ENCODE measurements around the gene FAM124A. TPM values are rescaled to one million over a fixed set of nuclear protein-coding genes. Genes with fewer than 3 reads are reported as not detected.

Gene FAM124A
- total RNA-seq, 1 experiment from 2014 or later, result 1.1 TPM

DNA sequence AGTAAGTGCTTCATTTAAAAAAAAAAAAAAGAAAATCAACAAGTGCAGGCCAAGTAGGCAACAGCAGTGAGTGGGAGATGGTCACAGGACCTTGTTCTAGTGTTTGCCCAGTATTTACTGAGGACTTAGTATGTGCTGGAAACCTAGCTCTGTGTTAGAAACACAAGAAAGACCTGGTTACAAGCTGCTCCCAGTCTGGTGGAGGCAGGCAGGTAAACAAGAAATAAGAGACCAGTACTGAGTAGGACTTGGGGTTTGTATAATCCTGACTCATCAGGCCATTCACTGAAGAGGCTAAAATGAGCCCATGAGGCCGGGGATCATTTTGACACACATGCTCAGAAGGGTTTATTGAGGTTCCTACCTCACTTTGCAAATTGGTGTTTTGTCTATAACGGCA is 95.8 kb downstream of the FAM124A start:
- H3K27me3 ChIP-seq (ENCODE audit: control insufficient read depth, insufficient read depth, low read length), result peaks cover 2% of the 10 kb centered on the region; the same call in 1 of the 2 replicates
- TF ChIP-seq, protein P1, sequence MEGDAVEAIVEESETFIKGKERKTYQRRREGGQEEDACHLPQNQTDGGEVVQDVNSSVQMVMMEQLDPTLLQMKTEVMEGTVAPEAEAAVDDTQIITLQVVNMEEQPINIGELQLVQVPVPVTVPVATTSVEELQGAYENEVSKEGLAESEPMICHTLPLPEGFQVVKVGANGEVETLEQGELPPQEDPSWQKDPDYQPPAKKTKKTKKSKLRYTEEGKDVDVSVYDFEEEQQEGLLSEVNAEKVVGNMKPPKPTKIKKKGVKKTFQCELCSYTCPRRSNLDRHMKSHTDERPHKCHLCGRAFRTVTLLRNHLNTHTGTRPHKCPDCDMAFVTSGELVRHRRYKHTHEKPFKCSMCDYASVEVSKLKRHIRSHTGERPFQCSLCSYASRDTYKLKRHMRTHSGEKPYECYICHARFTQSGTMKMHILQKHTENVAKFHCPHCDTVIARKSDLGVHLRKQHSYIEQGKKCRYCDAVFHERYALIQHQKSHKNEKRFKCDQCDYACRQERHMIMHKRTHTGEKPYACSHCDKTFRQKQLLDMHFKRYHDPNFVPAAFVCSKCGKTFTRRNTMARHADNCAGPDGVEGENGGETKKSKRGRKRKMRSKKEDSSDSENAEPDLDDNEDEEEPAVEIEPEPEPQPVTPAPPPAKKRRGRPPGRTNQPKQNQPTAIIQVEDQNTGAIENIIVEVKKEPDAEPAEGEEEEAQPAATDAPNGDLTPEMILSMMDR (IDR thresholded peaks at IDR 0.05), result no peak
- TF ChIP-seq TCF7L2 (IDR thresholded peaks at IDR 0.05; ENCODE audit: low read depth, low read length), result no peak
- TF ChIP-seq POLR2AphosphoS5 (IDR thresholded peaks at IDR 0.05; ENCODE audit: low read depth, low read length), result no peak
- TF ChIP-seq, protein P2, sequence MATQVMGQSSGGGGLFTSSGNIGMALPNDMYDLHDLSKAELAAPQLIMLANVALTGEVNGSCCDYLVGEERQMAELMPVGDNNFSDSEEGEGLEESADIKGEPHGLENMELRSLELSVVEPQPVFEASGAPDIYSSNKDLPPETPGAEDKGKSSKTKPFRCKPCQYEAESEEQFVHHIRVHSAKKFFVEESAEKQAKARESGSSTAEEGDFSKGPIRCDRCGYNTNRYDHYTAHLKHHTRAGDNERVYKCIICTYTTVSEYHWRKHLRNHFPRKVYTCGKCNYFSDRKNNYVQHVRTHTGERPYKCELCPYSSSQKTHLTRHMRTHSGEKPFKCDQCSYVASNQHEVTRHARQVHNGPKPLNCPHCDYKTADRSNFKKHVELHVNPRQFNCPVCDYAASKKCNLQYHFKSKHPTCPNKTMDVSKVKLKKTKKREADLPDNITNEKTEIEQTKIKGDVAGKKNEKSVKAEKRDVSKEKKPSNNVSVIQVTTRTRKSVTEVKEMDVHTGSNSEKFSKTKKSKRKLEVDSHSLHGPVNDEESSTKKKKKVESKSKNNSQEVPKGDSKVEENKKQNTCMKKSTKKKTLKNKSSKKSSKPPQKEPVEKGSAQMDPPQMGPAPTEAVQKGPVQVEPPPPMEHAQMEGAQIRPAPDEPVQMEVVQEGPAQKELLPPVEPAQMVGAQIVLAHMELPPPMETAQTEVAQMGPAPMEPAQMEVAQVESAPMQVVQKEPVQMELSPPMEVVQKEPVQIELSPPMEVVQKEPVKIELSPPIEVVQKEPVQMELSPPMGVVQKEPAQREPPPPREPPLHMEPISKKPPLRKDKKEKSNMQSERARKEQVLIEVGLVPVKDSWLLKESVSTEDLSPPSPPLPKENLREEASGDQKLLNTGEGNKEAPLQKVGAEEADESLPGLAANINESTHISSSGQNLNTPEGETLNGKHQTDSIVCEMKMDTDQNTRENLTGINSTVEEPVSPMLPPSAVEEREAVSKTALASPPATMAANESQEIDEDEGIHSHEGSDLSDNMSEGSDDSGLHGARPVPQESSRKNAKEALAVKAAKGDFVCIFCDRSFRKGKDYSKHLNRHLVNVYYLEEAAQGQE (IDR thresholded peaks at IDR 0.05; ENCODE audit: insufficient read depth in 1 of 2, low read depth in 2 of 2, low read length in 1 of 2), result no peak
- no peak for TF ChIP-seq SIN3A (IDR thresholded peaks at IDR 0.05; ENCODE audit: borderline replicate concordance, insufficient read depth, low read depth, low read length)
- H3K4me1 ChIP-seq (ENCODE audit: control insufficient read depth, insufficient read depth, low read length), result no peaks in the 10 kb centered on the region
- no peak overlapping the region for H3K27ac ChIP-seq (ENCODE audit: low read length)
- ChIA-PET POLR2A (no interaction called here), CTCF (no interaction called here)
- ATAC-seq (no peak), DNase-seq (ENCODE audit: low read depth, low spot score) (no peak)
- intact Hi-C loops (cut with micrococcal nuclease; ENCODE audit: unreplicated experiment), result no loop called here
- no peaks in the 10 kb centered on the region for H3K9me3 ChIP-seq (ENCODE audit: control insufficient read depth, insufficient read depth, low read depth, low read length)
- H3K36me3 ChIP-seq (ENCODE audit: control insufficient read depth, insufficient read depth, low read length), result no peaks in the 10 kb centered on the region
- BruUV-seq (replicated peaks), result no TSS peak
- in situ Hi-C loops (cut with HindIII; ENCODE audit: low pct_unique_long_range_greater_than_20kb, low sequenced_read_pairs), result no loop called here
- no peak overlapping the region for H3K4me3 ChIP-seq (ENCODE audit: low read depth in 2 of 2, low read length in 2 of 2)

DNA sequence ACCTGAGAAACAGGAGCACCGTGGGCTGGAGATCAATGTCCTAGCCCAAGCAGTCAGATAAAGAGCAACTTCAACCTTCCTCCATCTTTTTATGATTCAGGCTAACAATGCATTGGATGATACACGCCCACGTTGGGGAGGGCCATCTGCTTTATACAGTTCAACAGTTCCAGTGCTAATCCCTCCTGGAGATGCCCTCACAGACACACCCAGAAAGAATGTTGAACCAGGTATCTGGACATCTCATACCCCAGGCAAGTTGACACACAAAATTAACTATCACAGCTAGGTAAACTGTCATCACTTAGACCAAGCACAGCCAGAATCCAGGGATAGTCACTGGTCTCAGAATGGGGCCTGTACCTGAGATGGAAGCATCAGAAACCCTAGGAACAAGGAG is 96.7 kb downstream of the FAM124A start:
- no TSS peak for BruUV-seq (replicated peaks)
- in situ Hi-C loops (cut with HindIII; ENCODE audit: low pct_unique_long_range_greater_than_20kb, low sequenced_read_pairs) (no loop called here), intact Hi-C loops (cut with micrococcal nuclease; ENCODE audit: unreplicated experiment) (no loop called here)
- Histone ChIP-seq H3K9me3 (ENCODE audit: control insufficient read depth, insufficient read depth, low read depth, low read length) (no peaks in the 10 kb centered on the region), H3K27me3 (ENCODE audit: control insufficient read depth, insufficient read depth, low read length) (no peaks in the 10 kb centered on the region), H3K36me3 (ENCODE audit: control insufficient read depth, insufficient read depth, low read length) (no peaks in the 10 kb centered on the region), H3K4me1 (ENCODE audit: control insufficient read depth, insufficient read depth, low read length) (no peaks in the 10 kb centered on the region), H3K27ac (ENCODE audit: low read length) (no peak overlapping the region), H3K4me3 (ENCODE audit: low read depth in 2 of 2, low read length in 2 of 2) (no peak overlapping the region)
- no peak for ATAC-seq
- POLR2A ChIA-PET, result no interaction called here
- CTCF ChIA-PET, result no interaction called here
- DNase-seq (ENCODE audit: low read depth, low spot score), result no peak
- TF ChIP-seq SIN3A (IDR thresholded peaks at IDR 0.05; ENCODE audit: borderline replicate concordance, insufficient read depth, low read depth, low read length) (no peak), TCF7L2 (IDR thresholded peaks at IDR 0.05; ENCODE audit: low read depth, low read length) (no peak), POLR2AphosphoS5 (IDR thresholded peaks at IDR 0.05; ENCODE audit: low read depth, low read length) (no peak)
- TF ChIP-seq, protein P1 (IDR thresholded peaks at IDR 0.05), result no peak
- TF ChIP-seq, protein P2 (IDR thresholded peaks at IDR 0.05; ENCODE audit: insufficient read depth in 1 of 2, low read depth in 2 of 2, low read length in 1 of 2), result no peak

Measured in Panc1 (cell line).